HG03575 (cell line): Measurements from ENCODE around the gene ZNF438.
"Not testable (repeated sequence)": the region's sequence is repeated elsewhere in the genome, so short reads cannot be mapped to it uniquely, and the experiment has no call there.

ENCODE experiments used
- ATAC-seq: cut with Tn5 transposase; IDR thresholded peaks from one replicate; pipeline ENCODE4 v1.9.1; 2021; ENCODE audit not compliant: unreplicated experiment, insufficient number of reproducible peaks, low FRiP score; ENCODE audit errors: extremely low read depth

ZNF438 gene

GRCh38 chr10:31055573-31056251 lies 24.0 kb upstream of the ZNF438 start:
- ATAC-seq = no peak

- ATAC-seq = no peak
These were observed 20.0 kb upstream of the ZNF438 start for GRCh38 chr10:31051703-31052102.

GRCh38 chr10:31042670-31043069 lies 11.0 kb upstream of the ZNF438 start:
- no peak for ATAC-seq

- no peak for ATAC-seq
These were observed 9.3 kb upstream of the ZNF438 start for GRCh38 chr10:31041011-31041410.

- ATAC-seq = not testable (repeated sequence)
These were observed 7.3 kb upstream of the ZNF438 start for GRCh38 chr10:31039006-31039405.

- no peak for ATAC-seq
These were observed 6.1 kb upstream of the ZNF438 start for GRCh38 chr10:31037749-31038148.

- no peak for ATAC-seq
These were observed 4.5 kb upstream of the ZNF438 start for GRCh38 chr10:31036209-31036608.

- no peak for ATAC-seq
These were observed 3.7 kb upstream of the ZNF438 start for GRCh38 chr10:31035266-31035798.

- no peak for ATAC-seq
These were observed 2.6 kb upstream of the ZNF438 start for GRCh38 chr10:31034098-31034909.

GRCh38 chr10:31033147-31033546 lies 1.5 kb upstream of the ZNF438 start:
- no peak for ATAC-seq

GRCh38 chr10:31032258-31033132 lies 830 bp upstream of the ZNF438 start:
- ATAC-seq = peak; percentile 27

GRCh38 chr10:31031205-31031557 lies 484 bp downstream of the ZNF438 start:
- no peak for ATAC-seq

- no peak for ATAC-seq
These were observed 865 bp downstream of the ZNF438 start for GRCh38 chr10:31030800-31031199.

- ATAC-seq = no peak
These were observed 1.4 kb downstream of the ZNF438 start for GRCh38 chr10:31030260-31030659.

- ATAC-seq = no peak
These were observed 3.6 kb downstream of the ZNF438 start for GRCh38 chr10:31028081-31028480.

GRCh38 chr10:31026279-31026678 lies 5.4 kb downstream of the ZNF438 start:
- not testable (repeated sequence) for ATAC-seq

GRCh38 chr10:31025142-31025541 lies 6.5 kb downstream of the ZNF438 start:
- ATAC-seq = no peak

GRCh38 chr10:31023558-31023957 lies 8.1 kb downstream of the ZNF438 start:
- no peak for ATAC-seq

GRCh38 chr10:31020209-31020608 lies 11.5 kb downstream of the ZNF438 start:
- no peak for ATAC-seq
